Measurements from ENCODE around the gene HS6ST1. TPM values are rescaled to one million over a fixed set of nuclear protein-coding genes. Genes with fewer than 3 reads are reported as not detected.

The HS6ST1 gene
- polyA plus RNA-seq, 10 donors: 18.7 to 49.2 (median 25.1) TPM

GRCh38 chr2:128354726-128355470, 36.2 kb upstream of the HS6ST1 start:
- peak in 1 of 3 donors; percentile 47 for DNase-seq

DNA sequence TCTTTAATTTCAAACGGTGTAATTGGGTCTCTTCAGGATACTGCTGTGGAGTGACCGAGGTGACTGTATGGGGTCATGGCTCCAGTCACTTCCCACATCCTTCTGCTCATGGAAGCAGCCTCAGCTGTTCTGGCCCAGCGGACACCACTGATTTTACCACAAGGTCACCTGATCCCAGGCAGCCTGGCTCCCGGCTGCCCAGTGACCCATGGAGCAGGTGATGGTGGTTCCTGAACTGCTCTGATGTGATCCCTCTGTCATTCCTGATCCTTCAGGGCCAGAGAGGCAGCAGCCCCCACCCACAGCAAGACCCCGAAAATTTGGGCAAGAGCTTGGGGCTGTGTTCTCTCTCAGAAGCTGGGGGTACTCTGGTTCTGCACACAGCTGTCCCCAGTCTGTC, 35.5 kb upstream of the HS6ST1 start:
- DNase-seq: no peak

- no peak for DNase-seq
Measured at GRCh38 chr2:128350736-128351135, 32.1 kb upstream of the HS6ST1 start.

GRCh38 chr2:128348701-128349100, 30.0 kb upstream of the HS6ST1 start:
- DNase-seq: no peak

GRCh38 chr2:128347701-128348539, 29.3 kb upstream of the HS6ST1 start:
- DNase-seq: peak; percentile 69 to 92 (median 83)

DNA sequence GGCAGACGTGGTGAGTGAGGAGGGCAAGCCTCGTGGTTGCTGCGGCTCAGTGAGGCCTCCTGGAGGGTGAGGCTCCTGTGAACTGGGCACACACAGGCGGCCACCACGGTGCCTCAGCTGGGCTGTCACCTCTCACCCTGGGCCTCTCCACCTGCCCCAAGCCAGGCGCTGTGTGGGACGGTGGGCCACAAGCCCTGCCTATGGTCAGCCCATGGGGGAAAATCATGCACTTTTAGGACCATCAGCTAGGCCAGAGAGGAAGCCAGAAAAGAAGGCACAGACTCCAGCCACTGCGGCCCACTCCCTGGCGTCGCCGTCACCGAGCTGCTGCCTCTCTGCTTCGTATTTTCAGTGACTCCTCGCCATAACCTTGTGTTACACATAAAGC, 28.5 kb upstream of the HS6ST1 start:
- no peak for DNase-seq

GRCh38 chr2:128346291-128347170, 27.9 kb upstream of the HS6ST1 start:
- no peak for DNase-seq

DNA sequence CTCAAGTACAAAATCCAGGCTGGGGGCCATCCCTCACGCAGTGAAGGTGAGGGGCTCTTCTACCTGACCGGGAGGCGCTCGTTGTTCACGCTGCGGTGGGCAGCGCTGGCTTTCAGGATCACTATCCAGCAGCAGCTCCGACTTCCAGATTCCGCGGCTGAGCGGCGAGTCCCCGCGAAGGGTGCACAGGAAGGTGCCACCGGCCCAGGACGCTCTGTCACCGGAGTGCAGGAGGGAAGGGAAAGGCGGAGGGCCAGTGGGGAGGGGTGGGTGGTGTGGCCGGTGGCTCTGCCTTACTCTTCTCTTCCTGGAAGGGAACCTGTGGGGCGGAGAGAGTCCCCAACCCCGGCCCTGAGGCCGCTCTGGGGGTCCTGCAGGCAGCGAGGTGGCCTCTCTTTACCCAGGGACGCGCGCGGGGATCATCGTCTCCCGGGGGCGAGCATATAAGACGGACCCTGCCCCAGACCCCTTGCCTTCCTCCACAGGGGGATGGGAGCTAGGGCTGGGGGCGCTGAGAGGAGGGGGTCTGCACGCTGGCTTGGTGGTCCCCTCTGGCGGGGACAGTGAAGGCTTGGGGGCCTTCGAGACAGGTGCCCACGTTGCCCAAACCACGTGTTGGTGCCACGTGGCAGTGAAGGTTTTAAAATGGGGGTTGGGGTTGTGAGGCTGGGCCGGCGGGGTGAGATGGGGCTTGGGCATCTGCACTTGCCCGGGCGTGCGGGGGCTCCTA, 26.9 kb upstream of the HS6ST1 start:
- DNase-seq: no peak

DNA sequence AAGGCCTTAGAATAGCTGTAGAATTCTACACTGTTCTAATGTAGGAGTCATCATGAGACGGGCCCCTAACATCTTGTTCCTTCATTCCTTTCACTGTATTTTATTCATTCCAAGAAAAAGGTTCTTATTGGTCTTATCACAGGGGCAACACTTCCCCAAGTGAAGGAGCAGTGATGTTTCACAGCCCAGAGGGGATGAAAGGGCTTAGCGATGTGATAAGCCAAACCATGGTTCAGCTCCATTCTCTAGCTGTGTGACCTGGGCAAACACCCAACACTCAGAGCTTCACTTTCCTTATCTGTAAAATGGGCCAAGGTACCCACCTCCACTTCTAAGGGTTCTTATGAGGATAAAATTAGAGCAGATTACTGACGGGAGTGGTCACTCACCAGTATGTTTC, 25.4 kb upstream of the HS6ST1 start:
- DNase-seq: no peak

DNA sequence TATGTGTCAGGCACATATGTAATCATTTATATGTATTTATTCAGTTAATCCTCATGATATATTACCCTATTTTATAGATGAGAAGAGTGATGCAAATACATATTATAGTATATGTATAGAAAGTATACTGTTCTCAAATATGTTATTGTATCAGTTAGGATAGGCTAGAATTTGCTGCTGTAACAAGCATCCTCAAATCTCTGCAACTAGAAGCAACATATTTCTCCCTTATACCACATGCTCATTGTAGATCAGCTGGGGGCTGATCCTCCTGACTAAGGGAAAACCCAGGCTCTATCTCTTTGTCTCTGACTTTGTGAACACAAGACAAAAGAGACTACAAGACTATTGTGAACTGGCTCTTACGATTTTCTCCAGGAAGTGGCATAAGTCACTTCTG, 24.8 kb upstream of the HS6ST1 start:
- DNase-seq: no peak

DNA sequence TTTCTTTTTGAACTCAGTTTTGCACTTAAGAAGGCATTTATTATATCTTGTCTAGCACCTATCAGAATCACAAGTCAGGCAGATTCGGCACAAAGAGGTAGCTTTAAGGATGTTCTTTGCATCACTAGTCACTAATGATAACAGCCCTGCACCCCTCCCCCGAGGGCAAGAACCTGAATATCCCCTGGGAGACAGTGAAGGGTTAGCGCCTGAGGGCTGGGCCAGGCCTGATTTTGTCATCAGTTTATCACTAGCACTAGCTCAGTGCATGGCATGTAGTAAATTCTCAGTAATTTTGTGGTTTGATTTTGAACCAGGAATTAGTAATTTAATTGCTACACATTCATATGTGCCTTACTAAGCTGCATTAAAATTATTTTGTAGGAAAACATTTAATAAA, 23.9 kb upstream of the HS6ST1 start:
- DNase-seq: no peak

DNA sequence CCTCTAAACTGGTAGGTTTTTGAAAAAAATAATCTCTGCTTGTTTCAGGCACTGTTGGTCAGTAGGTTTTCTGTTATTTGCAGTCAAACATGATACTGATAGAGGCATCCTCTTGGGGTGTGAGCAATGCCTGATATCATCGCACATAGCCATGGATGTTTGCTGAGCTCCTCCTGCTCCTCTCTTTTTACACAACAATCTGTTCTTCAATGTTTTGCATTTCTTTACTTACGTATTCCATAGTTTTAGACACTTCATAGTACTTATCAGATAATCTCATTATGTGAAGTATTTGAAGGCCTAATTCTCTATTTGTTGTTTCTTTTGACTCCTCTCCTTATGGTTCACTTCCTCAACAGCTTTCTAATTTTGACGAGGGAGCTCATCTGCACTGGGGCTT, 23.0 kb upstream of the HS6ST1 start:
- DNase-seq: no peak

GRCh38 chr2:128332091-128332634, 13.5 kb upstream of the HS6ST1 start:
- no peak for DNase-seq

- no peak for DNase-seq
Measured at GRCh38 chr2:128330583-128330982, 11.9 kb upstream of the HS6ST1 start.

- DNase-seq: peak in 1 of 3 donors; percentile 93
Measured at GRCh38 chr2:128329607-128330006, 10.9 kb upstream of the HS6ST1 start.

- DNase-seq: no peak
Measured at GRCh38 chr2:128327180-128327964, 8.7 kb upstream of the HS6ST1 start.

- DNase-seq: no peak
Measured at GRCh38 chr2:128326346-128326745, 7.7 kb upstream of the HS6ST1 start.

GRCh38 chr2:128325611-128326181, 7.0 kb upstream of the HS6ST1 start:
- DNase-seq: peak in 1 of 3 donors; percentile 22

GRCh38 chr2:128324897-128325410, 6.3 kb upstream of the HS6ST1 start:
- no peak for DNase-seq

Measured in muscle of back (tissue), 11 donors.